ENCODE measurements around the gene SAMD4B.

DNA sequence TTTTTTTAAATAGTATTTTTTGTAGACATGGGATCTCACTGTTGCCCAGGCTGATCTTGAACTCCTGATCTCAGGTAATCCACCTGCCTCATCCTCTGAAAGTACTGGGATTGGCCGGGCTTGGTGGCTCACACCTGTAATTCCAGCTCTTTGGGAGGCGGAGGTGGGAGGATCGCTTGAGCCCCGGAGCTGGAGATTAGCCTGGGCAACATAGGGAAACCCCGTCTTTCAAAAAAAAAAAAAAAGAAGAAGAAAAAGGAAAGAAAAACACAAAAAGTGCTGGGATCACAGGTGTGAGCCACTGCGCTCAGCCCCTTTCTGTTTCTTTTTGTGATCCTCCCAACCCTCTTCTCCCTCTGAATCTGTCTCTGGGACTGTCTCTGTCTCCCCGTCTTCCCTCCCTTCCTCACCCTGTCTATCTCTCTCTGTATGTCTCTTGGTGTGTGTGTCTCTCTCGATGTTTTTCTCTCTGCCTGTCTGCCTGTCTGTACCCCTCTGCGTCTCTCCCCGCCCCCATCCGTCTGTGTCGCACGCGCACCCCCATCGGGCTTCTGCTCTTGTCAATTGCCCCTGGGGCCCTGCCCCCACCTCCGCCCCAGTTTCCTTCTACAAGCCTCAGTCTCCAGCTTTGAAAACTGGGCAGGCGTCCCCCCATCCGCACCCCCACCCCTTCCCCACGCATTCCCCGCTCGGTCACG is 63.9 kb downstream of the SAMD4B start:
- TF ChIP-seq CTCF (IDR thresholded peaks at IDR 0.05 in 8 of 11, conservative IDR thresholded peaks at IDR 0.05 in 3 of 11) (no peak), POLR2A (IDR thresholded peaks at IDR 0.05) (no peak)
